Brain microvascular endothelial cell (primary cell): ENCODE measurements around the gene WDR86.

Experiments
- DNase-seq: peaks from one replicate; pipeline ENCODE4 v3.0.0-alpha.2; 2020
- H3K27ac ChIP-seq: fragments of 250-450 bp; sonication (Bioruptor Pico); 2 replicates; pipeline ENCODE4 v1.5.1; 2020; ENCODE audit warnings: mild to moderate bottlenecking, moderate library complexity
- H3K27me3 ChIP-seq: fragments of 250-450 bp; sonication (Bioruptor Pico); replicated peaks from 2 replicates; pipeline ENCODE4 v1.5.1; 2020; ENCODE audit warnings: mild to moderate bottlenecking
- H3K36me3 ChIP-seq: fragments of 250-450 bp; sonication (Bioruptor Pico); replicated peaks from 2 replicates; pipeline ENCODE4 v1.5.1; 2020; ENCODE audit warnings: mild to moderate bottlenecking
- H3K4me3 ChIP-seq: 2 replicates; pipeline ENCODE4 v1.5.1; 2011; ENCODE audit warnings: low read depth, mild to moderate bottlenecking, control low read depth, low read length, moderate library complexity
- in situ Hi-C: cut with HindIII; loops from 2 replicates; pipeline ENCODE4 v1.10.0; 2017; ENCODE audit warnings: low sequenced_read_pairs, low pct_ligation_motif_present
- TF ChIP-seq, protein P1 (sequence below): IDR thresholded peaks from 2 replicates; pipeline ENCODE4 v1.5.1; 2011; ENCODE audit warnings: low read depth, mild to moderate bottlenecking, moderate library complexity, low read length, control low read depth, inconsistent platforms; ENCODE audit errors: missing control alignments

Gene WDR86

DNA sequence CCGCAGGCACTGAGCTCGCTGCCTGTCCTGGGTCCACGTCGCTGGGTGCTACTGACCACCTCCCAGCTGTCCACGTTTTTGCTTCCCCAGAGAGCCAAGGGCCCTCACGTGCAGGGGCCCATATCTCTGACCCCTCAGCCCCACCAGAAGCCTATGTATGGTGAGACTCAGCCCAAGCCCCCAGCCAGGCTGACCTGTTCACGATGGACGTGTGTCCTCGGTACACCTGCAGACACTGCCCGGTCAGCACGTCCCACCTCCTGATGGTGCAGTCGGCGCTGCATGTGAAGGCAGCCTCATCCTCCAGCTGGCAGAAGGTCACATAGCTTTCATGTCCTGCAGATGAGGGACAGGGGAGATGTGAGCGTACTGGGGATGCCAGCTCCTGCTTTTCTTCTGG is 9.9 kb downstream of the WDR86 start:
- in situ Hi-C loops = no loop called here
- H3K27me3 ChIP-seq = peaks cover 10% of the 10 kb centered on the region
- no peak for DNase-seq
- H3K4me3 ChIP-seq = no peak overlapping the region
- H3K36me3 ChIP-seq = no peaks in the 10 kb centered on the region
- H3K27ac ChIP-seq = no peak overlapping the region
- TF ChIP-seq, protein P1, sequence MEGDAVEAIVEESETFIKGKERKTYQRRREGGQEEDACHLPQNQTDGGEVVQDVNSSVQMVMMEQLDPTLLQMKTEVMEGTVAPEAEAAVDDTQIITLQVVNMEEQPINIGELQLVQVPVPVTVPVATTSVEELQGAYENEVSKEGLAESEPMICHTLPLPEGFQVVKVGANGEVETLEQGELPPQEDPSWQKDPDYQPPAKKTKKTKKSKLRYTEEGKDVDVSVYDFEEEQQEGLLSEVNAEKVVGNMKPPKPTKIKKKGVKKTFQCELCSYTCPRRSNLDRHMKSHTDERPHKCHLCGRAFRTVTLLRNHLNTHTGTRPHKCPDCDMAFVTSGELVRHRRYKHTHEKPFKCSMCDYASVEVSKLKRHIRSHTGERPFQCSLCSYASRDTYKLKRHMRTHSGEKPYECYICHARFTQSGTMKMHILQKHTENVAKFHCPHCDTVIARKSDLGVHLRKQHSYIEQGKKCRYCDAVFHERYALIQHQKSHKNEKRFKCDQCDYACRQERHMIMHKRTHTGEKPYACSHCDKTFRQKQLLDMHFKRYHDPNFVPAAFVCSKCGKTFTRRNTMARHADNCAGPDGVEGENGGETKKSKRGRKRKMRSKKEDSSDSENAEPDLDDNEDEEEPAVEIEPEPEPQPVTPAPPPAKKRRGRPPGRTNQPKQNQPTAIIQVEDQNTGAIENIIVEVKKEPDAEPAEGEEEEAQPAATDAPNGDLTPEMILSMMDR = no peak

DNA sequence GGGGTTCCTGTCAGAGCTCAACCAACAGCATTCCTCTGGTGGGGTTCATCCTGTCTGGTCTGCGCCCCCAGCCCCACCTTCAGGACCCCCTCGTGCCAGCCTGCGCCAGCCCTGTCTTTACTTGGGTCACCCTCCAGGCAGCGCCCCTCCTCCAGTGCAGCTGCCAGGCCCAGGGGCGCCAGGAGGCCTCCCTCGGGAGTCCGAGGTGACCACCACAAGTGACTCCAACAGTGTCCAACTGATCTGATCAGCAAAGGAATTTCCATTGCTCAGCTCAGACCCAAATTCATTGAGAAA is 10.6 kb downstream of the WDR86 start:
- TF ChIP-seq, protein P1 = no peak
- H3K4me3 ChIP-seq = no peak overlapping the region
- DNase-seq = no peak

DNA sequence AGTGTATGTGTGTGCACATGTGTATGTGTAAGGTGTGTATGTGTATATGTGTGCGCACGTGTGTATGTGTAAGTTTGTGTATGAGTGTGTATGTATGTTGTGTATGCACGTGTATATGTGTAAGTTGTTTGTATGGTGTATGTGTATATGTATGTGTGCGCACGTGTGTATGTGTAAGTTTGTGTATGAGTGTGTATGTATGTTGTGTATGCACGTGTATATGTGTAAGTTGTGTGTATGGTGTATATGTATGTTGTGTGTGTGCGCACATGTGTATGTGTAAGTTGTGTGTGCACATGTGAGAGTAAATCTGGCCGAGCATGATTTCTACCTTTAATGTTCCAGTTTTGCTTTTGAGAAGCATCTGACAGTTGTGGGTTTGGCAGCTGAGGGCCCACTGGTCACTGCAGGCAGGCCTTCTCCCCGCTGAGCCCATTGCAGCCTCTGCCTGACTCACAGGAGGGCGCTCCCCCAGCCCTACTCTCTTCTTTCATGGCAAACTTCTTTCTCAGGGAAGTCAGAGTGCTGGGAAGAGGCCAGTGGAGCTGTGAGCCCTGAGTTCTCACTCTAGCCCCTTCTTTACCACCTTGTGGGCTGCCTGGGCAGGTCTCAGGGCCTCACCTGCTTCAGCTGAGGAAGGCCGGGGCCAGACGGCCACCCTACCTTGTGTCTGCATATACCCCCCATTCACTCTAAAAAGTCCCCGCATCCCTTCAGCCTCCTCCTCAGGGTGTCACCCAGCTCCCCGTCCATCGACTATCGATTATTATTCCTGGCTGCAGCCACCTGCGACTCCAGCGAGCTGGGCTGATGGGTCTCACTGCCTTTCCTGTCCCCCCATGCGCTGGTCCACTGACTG is 11.2 kb downstream of the WDR86 start:
- TF ChIP-seq, protein P1 = no peak
- Histone ChIP-seq H3K36me3 (no peaks in the 10 kb centered on the region), H3K27me3 (peaks cover 10% of the 10 kb centered on the region), H3K27ac (no peak overlapping the region), H3K4me3 (no peak overlapping the region)
- in situ Hi-C loops = no loop called here
- DNase-seq = no peak

More for the DNA sequence above, 10.6 kb downstream of the WDR86 start:
- in situ Hi-C loops = no loop called here
- H3K27ac ChIP-seq = no peak overlapping the region
- H3K36me3 ChIP-seq = no peaks in the 10 kb centered on the region
- peaks cover 10% of the 10 kb centered on the region for H3K27me3 ChIP-seq

DNA sequence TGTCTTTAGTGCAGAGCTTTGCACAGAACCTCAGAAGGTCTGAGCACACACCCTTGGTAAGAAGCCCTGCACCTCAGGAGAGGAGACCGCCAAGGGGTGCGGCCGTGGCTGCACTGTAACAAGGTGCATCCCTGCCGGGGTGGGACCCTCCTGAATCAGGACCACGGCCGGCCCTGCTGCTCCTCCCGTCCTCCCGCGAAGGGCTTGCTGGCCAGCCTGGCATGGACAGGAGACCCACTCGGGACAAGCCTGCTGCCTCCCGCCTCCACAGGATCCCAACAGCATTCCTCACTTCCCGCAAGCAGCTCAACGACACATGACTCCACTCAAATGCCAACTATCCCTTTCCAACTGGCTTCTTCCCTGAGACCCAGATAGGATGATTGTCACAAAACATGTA is 12.8 kb downstream of the WDR86 start:
- Histone ChIP-seq H3K4me3 (no peak overlapping the region), H3K36me3 (no peaks in the 10 kb centered on the region), H3K27ac (no peak overlapping the region), H3K27me3 (peaks cover 10% of the 10 kb centered on the region)
- in situ Hi-C loops = no loop called here
- DNase-seq = no peak
- TF ChIP-seq, protein P1 = no peak

DNA sequence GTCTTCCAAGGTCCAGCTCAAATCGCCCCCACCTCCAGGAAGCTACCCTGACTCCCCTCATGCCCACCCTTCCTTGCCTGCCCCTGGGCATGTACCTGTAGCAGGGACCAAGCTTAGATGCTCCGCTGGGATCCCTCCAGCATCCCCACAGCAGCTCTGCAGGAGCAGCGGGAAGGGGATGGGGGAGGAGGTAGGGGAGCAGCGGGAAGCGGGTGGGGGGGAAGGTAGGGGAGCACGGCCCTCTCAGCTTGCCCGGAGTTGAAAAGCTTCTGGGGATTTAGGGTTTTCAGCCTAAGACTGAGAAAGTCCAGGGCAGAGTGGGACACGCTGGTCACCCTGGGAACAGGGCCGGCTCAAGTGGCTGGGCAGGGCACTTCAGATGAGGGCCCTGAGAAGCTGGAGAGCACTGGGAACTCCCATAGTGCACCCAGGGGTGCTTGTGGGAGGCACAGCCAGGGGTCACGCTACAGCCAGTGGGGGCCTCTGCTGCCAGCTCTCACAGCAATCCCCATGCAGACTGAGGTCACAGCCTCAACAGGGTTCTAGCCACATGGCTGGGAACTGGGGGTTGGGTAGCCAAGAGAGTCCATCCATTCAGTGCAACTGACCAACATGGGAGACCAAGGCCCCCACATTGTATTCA is 13.4 kb downstream of the WDR86 start:
- DNase-seq = no peak
- Histone ChIP-seq H3K27me3 (peaks cover 10% of the 10 kb centered on the region), H3K27ac (no peak overlapping the region), H3K36me3 (no peaks in the 10 kb centered on the region), H3K4me3 (no peak overlapping the region)
- in situ Hi-C loops = no loop called here
- TF ChIP-seq, protein P1 = no peak
